Measurements from ENCODE around the gene SPDYA.
A peak's percentile ranks its signal among the peaks of the same experiment; 100 is the strongest.

The SPDYA gene

DNA sequence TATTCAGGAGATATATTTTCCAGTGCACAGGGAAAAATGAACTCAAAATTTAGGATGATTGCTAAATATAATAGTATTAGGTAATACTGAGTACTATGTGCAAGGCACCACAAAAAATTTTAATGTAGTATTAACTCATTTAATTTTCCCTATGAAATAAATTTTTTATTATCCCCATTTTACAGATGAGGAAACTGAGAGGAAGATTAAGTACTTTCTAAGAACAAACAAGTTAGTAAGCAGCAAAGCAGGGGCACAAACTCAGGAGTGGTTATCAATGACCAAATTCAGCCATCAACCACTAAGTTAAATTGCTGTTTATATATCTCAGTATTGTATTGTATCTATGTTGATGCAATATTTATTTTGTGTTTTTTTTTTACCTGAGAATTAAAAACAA, 14.2 kb downstream of the SPDYA start:
- DNase-seq (ENCODE audit: low read depth): no peak

DNA sequence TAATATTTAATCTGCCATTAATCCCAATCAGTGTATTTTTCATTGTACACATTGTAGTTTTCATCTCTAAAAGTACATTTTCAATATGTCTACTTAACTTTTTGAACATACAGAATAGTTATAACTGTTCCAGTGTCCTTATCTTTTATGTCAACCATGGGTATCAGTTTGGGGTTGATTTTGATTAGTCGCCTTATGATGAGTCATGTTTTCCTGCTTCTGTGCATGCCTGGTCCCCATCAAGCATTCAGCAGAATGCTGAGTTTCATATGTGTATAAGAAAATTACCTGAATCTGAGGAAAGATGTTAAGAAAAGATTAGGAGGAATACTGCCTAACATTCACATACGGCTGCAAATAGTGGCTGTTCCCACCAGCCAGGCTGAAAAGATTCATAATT, 17.7 kb downstream of the SPDYA start:
- no peak for DNase-seq (ENCODE audit: low read depth)

DNA sequence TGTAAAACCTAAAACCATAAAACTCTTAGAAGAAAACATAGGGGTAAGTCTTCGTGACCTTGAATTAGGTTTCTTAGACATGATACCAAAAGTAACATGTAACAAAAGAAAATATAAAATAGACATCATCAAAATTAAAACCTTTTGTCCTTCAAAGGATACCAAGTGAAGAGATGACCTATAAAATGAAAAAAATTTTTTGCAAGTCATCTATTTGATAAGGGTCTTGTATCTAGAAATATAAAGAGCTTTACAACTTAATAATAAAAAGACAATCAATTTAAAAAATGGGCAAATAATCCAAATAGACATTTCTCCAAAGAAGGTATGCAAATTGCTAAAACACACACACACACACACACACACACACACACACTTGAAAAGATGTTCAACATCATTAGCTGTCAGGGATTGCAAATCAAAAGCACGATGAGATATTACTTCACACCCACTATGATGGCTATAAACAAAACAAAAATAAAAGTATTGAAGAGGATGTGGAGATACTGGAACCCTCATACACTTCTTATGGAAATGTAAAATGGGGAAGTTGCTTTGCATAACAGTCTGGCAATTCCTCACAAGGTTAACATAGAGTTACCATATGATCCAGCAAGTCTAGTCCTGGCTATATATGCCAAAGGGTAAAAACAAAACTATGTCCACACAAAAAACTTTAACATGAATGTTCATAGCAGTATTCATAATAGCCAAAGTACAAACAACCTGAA, 23.3 kb downstream of the SPDYA start:
- DNase-seq (ENCODE audit: low read depth): no peak

DNA sequence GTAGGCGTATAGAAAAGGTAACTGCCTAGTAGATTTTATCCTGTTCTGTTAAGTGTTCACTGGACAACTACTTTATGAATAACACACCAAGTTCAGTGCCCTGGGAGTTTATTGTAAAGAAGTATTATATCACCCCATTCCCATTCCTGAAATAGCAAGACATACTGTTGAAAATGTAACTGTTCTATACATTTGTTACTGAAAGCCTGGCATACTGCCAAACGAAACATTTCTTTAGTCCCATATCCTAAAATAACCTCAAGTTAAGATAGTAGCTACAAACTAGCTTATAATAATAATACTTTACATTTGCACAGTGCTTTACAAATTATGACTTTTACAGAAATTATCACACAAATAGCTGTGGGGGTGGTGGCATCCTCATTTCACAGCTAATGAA, 25.1 kb downstream of the SPDYA start:
- no peak for DNase-seq (ENCODE audit: low read depth)

DNA sequence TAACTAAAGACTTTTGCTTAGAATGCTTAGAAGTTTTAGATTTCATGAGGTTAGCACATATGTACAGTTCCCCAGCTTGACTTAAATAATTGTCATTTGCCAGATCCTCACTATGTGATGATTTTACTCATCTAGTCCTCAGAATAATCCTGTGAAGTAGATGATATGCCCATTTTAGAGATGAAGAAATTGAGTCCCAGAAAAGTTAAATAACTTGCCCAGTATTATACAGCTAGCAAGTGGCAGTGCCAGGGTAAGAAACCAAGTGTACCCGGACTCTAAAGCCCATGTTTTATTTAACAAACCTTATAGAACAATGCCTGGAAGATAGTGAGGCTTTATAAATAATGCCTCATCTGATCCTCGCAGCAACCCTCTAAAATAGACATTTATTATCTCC, 28.3 kb downstream of the SPDYA start:
- DNase-seq (ENCODE audit: low read depth): no peak

DNA sequence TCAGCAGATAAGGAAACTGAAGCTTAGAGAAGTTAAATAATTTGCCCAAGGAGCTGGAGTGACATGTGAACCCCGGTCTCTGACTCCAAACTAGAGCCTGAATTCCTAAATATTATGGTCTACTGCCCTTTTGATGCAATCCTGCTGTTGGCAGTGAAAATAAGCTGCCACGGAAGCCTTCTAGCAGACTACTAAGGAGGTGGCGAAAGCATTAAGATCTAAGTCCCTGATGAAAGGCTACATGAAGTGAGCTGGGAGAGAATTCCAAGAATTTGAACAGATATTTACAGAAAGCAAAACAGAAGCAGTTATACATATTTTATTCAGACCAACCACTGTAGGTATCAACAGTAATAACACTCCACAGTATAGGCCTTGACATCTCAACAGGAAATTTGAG, 31.4 kb downstream of the SPDYA start:
- no peak for DNase-seq (ENCODE audit: low read depth)

DNA sequence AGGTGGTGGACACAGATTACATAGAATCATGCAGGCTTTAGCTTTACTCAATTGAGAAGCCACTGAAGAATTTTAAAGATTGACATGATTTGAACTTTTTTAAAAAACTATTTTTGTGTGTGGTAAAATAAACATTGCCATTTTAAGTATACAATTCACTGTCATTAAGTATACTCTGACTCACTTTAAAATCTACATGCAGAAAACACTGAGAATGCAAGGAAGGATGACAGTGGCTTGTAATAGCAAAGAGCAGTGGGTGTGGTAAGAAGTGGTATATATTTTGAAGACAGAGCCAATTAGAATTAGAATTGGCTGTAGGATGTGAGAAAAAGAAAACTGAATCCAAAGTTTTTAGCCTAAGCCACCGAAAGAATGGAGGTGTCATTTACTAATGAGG, 44.6 kb downstream of the SPDYA start:
- DNase-seq (ENCODE audit: low read depth): no peak

DNA sequence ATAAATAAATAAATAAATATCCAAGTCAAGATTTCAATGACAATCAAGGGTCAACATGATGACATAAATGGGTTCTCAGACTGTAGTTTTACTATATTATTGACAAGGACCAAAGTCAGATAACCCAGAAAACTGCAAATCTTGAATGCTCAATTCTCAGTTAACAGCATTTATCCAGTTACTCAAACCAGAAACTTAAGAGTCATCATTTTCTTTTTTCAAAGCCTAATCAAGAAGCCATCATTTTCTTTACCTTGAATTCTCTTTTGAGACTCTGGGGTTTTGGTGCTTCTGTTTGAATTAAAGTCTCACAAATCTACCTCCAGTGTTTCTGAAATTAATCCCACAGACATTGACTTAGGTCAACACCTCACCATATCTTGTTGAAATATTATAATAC, 45.3 kb downstream of the SPDYA start:
- no peak for DNase-seq (ENCODE audit: low read depth)

DNA sequence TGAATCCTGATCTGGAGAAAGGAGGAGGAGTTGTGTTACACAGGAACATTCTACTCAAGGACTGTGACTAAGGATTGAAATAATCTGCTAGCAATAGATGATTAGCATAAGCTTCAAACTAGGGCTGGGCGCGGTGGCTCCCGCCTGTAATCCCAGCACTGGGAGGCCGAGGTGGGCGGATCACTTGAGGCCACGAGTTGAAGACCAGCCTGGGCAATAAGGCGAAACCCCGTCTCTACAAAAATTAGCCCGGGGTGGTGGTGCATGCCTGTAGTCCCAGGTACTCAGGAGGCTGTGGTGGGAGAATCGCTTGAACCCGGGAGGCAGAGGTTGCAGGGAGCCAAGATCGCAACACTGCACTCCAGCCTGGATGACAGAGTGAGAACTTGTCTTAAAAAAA, 58.0 kb downstream of the SPDYA start:
- no peak for DNase-seq (ENCODE audit: low read depth)

DNA sequence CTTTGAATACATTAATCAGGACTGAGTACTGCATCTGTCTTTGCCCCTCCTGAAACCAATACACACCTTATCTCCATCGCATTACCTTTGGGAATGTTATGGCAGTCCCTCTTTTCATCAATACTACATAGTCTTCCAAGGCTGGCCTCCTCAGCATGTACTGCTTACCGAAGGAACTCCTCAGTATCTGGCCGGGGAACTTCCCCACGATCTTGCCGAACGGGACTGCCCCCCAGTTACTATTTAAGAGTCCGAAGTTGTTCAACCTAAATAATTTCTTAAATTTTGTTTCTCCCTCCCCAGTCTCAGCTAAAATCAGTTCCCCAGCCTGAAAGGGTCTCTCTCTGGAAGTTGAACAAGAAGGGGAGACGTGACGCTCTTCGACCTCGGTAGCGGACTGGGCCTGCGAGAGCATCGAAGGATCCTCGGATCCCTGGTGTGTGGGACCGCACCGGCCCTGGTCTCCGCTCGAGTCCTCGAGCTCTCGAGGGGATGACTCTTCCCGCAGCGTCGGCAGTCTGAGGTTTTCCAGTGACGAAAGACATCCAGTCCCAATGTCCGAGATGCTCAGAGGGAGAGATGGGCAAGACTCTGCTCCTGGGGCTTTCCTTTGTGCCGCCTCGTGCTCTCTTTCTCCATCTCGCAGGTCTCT, 59.0 kb downstream of the SPDYA start:
- DNase-seq (ENCODE audit: low read depth): peak; percentile 12

DNA sequence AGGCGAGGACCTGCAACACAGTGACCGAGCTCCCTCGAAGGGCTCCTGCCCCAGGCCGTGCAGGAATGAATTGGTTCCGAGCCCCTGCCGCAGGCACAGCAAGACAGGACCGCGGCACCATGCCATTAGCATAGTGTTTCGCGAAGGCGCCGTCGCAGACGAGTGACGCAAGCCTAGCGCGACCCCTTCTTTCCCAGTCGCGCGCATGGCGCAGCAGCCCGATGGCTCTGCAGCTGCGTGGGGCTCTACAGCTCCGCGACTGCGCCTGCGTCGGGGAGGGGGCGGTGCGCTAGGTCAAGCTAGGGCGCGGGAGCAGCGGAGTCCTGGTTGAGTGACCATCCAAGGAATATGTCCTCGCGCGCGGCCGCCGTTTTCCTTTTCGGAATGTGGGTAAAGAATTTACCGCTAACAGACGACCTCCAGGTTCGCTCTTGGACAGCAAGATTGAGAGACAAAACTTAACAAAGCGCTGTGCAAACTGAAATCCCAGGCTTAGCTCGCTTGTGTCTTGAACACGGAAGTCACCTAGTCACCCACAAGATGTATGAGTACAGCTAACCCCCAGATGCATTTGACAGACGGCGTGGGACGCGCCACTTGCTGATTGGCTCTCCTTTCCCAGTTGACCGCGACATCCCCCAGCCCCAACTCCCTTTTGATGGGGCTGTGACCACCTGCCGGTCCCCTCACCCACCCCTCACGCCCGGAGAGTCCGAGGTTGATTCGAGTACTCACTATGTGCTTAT, 59.7 kb downstream of the SPDYA start, which contains the start of gene TRMT61B:
Gene TRMT61B (minus strand): TSS at position 164 of the 746 bp plus-strand sequence. CDS start 32 bp downstream, at position 132.
- peak; percentile 95 for DNase-seq (ENCODE audit: low read depth)

DNA sequence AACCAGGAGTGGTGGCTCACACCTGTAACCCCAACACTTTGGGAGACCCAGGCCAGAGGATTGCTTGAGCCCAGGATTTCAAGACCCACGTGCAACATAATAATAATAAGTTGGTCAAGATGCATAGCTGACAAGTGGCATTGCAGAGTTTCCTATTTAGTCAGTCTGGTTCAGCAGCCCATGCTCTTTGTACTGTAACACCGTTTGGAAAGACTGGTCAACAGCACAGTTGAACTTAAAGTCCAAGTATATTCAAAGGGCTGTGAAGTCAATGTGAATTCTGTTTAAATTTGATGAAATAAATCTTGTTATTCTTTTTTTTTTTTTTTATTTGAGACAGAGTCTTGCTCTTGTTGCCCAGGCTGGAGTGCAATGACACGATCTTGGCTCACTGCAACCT, 61.0 kb downstream of the SPDYA start:
- DNase-seq (ENCODE audit: low read depth): no peak

DNA sequence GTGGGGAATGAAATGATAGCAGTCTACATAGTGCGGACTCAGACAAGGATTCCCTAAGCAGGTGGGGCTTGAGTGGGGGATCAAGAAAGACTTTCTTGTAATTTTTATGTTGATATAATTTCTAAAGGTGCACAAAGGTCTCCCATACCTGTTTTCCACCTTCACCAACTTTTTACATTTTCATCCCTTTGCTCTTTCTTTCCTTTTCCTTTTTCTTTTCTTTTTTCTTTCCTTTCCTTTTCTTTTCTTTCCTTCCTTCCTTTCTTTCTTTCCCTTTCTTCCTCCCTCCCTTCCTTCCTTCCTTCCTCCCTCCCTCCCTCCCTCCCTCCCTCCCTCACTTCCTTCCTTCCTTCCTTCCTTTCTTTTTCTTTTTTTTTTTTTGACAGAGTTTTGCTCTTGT, 69.6 kb downstream of the SPDYA start:
- no peak for DNase-seq (ENCODE audit: low read depth)

DNA sequence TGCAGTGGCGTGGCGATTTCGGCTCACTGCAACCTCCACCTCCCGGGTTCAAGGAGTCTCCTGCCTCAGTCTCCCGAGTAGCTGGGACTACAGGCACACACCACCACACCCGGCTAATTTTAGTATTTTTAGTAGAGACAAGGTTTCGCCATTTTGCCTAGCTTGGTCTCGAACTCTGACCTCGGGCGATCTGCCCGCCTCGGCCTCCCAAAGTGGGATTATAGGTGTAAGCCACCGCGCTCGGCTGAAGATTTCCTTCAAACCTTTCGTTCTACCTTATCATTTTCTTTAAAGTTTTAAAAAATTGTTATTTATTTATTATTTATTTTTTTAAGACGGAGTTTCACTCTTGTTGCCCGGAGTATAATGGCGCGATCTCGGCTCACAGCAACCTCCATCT, 82.9 kb downstream of the SPDYA start:
- no peak for DNase-seq (ENCODE audit: low read depth)

DNA sequence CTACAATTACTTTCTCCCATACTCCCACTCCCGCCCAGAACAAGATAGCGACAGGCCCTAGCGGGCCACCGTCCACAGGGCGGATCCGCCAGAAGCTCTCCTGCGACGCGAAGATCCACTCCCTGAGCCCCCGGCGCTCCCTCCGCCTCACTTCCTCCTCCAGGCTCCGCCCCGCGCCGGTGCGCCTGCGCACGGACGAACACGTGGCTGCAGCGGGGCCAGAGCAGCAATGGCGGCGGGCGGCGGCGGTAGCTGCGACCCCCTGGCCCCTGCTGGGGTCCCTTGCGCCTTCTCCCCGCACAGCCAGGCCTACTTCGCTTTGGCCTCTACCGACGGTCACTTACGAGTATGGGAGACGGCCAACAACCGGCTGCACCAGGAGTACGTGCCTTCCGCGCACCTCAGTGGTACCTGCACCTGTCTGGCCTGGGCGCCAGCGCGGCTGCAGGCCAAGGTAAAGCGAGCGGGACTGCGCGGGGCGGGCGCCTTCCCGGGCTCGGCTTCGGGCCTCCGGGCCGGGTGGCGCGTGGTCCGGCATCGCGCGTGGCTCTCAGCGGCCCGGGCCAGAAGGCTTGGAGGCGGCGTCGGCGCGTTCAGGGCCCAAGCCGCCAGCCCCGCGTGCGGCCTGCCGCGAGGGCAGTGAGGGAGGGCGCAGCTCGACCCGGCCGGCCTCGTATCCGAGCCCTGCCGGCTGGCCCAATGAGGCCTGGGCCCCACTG, 84.0 kb downstream of the SPDYA start, which contains the start of gene WDR43:
Gene WDR43 (plus strand): TSS at position 198 of the 719 bp plus-strand sequence. CDS start 32 bp downstream, at position 230.
- peak; percentile 96 for DNase-seq (ENCODE audit: low read depth)

DNA sequence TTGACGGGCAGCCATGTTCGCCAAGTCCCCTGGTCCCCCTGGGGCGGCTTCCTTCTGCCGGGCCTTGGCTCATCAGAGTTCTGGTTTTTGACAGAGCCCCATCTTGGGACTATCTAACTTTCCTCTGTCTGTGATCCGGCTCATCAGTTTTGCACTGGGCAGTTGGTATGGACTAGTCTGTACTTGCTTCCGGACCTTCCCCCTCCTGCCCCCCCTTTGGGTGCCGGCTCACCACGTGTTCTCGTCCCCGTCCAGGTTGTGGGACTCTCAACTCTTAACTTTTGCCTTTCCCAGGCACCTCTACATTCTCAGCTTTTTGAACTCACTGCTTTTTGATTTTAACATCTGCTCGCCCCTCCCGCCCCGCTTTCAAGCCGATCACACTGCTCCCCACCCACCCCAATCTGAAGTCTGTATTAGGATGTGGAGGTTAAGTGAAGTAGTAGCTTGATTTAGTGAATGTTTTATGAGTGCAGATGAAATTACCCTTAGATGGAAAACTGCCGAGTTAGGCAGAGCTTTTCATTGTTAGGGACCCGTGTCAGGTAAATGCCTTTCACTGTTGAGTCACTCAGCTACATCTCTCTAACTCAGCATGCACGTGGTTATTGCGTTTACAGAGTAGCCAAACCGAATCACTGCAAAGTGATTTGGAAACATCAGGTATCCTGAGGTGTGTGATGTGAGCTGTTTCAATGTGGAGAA, 84.7 kb downstream of the SPDYA start:
- peak; percentile 12 for DNase-seq (ENCODE audit: low read depth)

DNA sequence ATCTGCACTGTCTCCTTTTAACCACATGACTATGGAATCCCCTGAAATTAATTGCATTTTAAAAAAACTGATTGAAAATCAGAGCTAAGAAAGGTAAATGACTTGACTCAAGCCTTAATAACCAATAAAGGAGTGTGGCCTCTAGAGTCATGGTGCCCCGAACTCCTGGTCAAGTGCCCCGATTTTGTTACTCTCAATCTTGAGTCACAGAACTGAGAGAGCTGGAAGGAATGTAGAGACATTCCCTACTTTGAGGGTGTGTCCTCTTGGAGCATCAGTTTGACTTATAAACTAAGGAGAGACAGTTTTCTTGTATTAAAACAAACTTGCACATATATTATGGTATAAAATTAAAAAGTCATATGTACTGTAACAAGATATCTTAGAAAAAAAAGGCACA, 86.3 kb downstream of the SPDYA start:
- no peak for DNase-seq (ENCODE audit: low read depth)

DNA sequence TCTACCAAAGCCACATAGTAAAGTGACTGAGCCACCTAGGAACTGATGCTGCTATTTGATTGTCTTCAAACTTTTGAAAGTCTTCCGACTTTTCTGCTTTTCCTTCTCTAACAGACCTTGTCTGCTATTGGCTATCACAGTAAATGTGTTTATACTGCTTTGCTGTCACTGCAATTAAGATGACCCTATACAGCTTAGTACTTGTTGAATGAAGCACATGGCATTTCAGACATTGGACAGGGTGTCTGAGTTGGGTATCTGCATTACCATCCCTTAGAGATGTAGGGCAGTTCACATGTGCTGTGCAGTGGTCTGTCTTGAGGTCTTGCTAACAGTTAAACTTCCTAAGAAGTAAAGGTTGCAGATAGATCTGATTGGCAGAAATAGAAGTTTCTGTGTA, 87.4 kb downstream of the SPDYA start:
- no peak for DNase-seq (ENCODE audit: low read depth)
